Stimulated activated naive CD8-positive, alpha-beta T cell treated with anti-CD3 and anti-CD28 coated beads, Interleukin-15, Interleukin-2, amounts not matched to agents 100 ng/mL and 50 ng/mL, for 24 hours (primary cell): Measurements from ENCODE around the gene SYNGR1.

Experiments used
- H3K27ac Mint-ChIP-seq: one replicate; pipeline ENCODE4 v1.8.0; 2021; ENCODE audit warnings: mild to moderate bottlenecking, mixed read lengths
- H3K27me3 Mint-ChIP-seq: one replicate; pipeline ENCODE4 v1.8.0; 2021; ENCODE audit warnings: mixed read lengths
- H3K36me3 Mint-ChIP-seq: one replicate; pipeline ENCODE4 v1.8.0; 2021; ENCODE audit warnings: low read depth, mixed read lengths
- H3K4me1 Mint-ChIP-seq: one replicate; pipeline ENCODE4 v1.8.0; 2021; ENCODE audit warnings: low read depth, mixed read lengths
- H3K4me3 Mint-ChIP-seq: one replicate; pipeline ENCODE4 v1.8.0; 2021; ENCODE audit warnings: mild to moderate bottlenecking, mixed read lengths
- H3K9me3 Mint-ChIP-seq: one replicate; pipeline ENCODE4 v1.8.0; 2021; ENCODE audit warnings: mixed read lengths

Gene SYNGR1

GRCh38 chr22:39414886-39415285, 65.1 kb downstream of the SYNGR1 start:
- H3K27ac Mint-ChIP-seq = no peak overlapping the region

DNA sequence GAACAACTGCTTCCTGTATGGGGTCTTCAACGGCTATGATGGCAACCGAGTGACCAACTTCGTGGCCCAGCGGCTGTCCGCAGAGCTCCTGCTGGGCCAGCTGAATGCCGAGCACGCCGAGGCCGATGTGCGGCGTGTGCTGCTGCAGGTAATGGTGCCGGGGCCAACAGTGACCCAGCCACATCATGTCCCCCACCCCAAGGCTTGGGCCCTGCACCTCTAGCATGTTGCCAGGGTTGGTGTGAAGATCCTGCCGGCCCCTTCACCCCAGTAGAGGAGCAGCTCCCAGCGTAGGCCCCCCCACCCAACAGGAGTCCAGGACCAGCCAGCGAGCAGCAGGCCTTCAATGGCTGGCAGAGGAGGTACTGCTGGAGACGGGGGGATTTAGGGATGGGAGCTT, 65.7 kb downstream of the SYNGR1 start:
- Mint-ChIP-seq H3K27ac (no peak overlapping the region), H3K27me3 (no peaks in the 10 kb centered on the region), H3K4me1 (peaks cover 51% of the 10 kb centered on the region), H3K36me3 (peaks cover 34% of the 10 kb centered on the region), H3K4me3 (no peak overlapping the region), H3K9me3 (no peaks in the 10 kb centered on the region)

More at GRCh38 chr22:39414886-39415285, 65.1 kb downstream of the SYNGR1 start:
- Mint-ChIP-seq H3K27me3 (no peaks in the 10 kb centered on the region), H3K36me3 (peaks cover 28% of the 10 kb centered on the region), H3K4me1 (peaks cover 52% of the 10 kb centered on the region), H3K9me3 (no peaks in the 10 kb centered on the region), H3K4me3 (no peak overlapping the region)

GRCh38 chr22:39416319-39416718, 66.5 kb downstream of the SYNGR1 start:
- H3K36me3 Mint-ChIP-seq = peaks cover 38% of the 10 kb centered on the region
- no peak overlapping the region for H3K4me3 Mint-ChIP-seq
- H3K9me3 Mint-ChIP-seq = no peaks in the 10 kb centered on the region
- no peak overlapping the region for H3K27ac Mint-ChIP-seq
- H3K27me3 Mint-ChIP-seq = no peaks in the 10 kb centered on the region
- H3K4me1 Mint-ChIP-seq = peaks cover 43% of the 10 kb centered on the region

GRCh38 chr22:39417641-39418040, 67.8 kb downstream of the SYNGR1 start:
- H3K27me3 Mint-ChIP-seq = no peaks in the 10 kb centered on the region

DNA sequence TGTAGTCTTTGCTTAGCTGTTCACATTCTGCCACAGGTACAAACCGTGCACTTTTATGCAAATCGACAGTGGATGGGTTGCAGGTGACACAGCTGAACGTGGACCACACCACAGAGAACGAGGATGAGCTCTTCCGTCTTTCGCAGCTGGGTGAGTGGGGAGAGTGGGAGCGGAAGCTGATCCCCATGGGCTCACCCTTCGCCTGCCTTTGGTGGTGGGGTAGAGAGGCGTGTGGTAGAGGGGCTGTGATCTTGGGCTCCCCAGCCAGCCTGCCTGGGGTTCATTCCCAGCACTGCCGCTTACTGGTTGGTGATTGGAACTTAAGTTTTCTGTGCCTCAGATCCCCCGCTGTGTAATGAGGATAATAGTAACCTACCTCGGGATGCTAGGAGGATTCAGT, 68.9 kb downstream of the SYNGR1 start:
- Mint-ChIP-seq H3K4me1 (peaks cover 21% of the 10 kb centered on the region), H3K27ac (no peak overlapping the region), H3K4me3 (no peak overlapping the region), H3K27me3 (no peaks in the 10 kb centered on the region), H3K9me3 (no peaks in the 10 kb centered on the region), H3K36me3 (peaks cover 51% of the 10 kb centered on the region)

More at GRCh38 chr22:39417641-39418040, 67.8 kb downstream of the SYNGR1 start:
- no peak overlapping the region for H3K27ac Mint-ChIP-seq
- peaks cover 30% of the 10 kb centered on the region for H3K4me1 Mint-ChIP-seq
- peaks cover 46% of the 10 kb centered on the region for H3K36me3 Mint-ChIP-seq
- H3K9me3 Mint-ChIP-seq = no peaks in the 10 kb centered on the region
- no peak overlapping the region for H3K4me3 Mint-ChIP-seq

GRCh38 chr22:39419096-39419495, 69.3 kb downstream of the SYNGR1 start:
- Mint-ChIP-seq H3K27ac (no peak overlapping the region), H3K4me3 (no peak overlapping the region), H3K36me3 (peaks cover 55% of the 10 kb centered on the region), H3K27me3 (no peaks in the 10 kb centered on the region), H3K9me3 (no peaks in the 10 kb centered on the region), H3K4me1 (peaks cover 17% of the 10 kb centered on the region)

DNA sequence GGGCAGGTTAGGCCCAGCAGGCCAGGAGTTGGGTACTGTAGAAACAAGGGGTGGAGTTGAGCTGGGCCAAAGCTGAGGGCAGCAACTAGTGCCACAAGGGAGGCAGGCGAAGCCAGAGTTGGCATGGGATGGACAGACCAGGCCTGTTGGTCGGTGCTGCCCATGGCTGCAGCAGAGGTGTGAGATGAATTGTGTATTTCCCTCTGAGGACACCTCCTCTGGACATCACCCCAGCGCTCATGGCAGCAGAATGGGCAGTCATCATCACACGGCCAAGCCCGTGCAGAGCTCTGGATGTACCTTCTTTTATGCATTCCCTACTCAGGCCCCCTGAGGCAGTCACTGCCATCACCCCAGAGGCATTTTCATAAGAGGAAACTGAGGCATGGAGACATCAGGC, 70.1 kb downstream of the SYNGR1 start:
- no peaks in the 10 kb centered on the region for H3K27me3 Mint-ChIP-seq
- H3K36me3 Mint-ChIP-seq = peaks cover 56% of the 10 kb centered on the region

GRCh38 chr22:39421691-39422090, 71.9 kb downstream of the SYNGR1 start:
- no peak overlapping the region for H3K4me3 Mint-ChIP-seq
- peaks cover 59% of the 10 kb centered on the region for H3K36me3 Mint-ChIP-seq
- no peak overlapping the region for H3K27ac Mint-ChIP-seq
- no peaks in the 10 kb centered on the region for H3K4me1 Mint-ChIP-seq
- H3K27me3 Mint-ChIP-seq = no peaks in the 10 kb centered on the region
- H3K9me3 Mint-ChIP-seq = no peaks in the 10 kb centered on the region

More for the DNA sequence above, 70.1 kb downstream of the SYNGR1 start:
- no peaks in the 10 kb centered on the region for H3K9me3 Mint-ChIP-seq
- no peak overlapping the region for H3K4me3 Mint-ChIP-seq
- H3K4me1 Mint-ChIP-seq = peaks cover 9% of the 10 kb centered on the region
- no peak overlapping the region for H3K27ac Mint-ChIP-seq

DNA sequence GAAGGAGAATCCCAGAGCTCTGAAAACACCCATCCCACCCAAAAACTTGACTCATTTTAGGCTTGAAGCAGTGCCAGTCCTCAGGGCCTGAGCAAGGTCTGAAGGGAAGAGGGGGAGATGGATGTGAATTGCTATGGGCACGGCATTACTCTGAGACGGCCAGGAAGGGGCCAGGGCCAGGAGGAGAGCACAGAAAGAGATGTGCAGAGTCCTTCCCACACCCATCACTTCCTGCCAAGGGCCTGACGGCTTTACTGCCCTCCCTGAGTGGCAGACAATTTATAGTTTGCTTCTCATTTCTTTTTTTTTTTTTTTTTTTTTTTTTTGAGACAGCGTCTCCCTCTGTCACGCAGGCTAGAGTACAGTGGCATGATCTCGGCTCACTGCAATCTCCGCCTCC, 72.3 kb downstream of the SYNGR1 start:
- no peak overlapping the region for H3K27ac Mint-ChIP-seq
- H3K27me3 Mint-ChIP-seq = no peaks in the 10 kb centered on the region
- H3K36me3 Mint-ChIP-seq = peaks cover 60% of the 10 kb centered on the region
- no peaks in the 10 kb centered on the region for H3K4me1 Mint-ChIP-seq
- H3K9me3 Mint-ChIP-seq = no peaks in the 10 kb centered on the region
- no peak overlapping the region for H3K4me3 Mint-ChIP-seq

DNA sequence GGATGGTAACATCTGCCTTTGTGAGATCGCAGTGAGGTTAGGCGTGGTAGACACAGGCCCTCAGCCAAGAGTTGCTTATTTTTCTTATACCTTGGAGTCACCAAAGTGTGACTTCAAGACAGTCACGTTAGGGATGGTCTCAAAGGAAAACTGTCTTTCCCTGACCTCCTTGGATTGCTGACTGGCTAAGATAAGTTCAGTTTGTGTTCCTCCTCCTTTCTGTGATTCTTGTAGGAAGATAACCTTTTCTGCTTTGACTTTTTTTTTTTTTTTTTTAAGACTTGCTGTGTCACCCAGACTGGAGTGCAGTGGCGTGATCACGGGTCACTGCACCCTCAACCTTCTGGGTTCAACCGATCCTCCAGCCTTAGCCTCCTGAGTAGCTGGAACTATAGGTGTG, 72.9 kb downstream of the SYNGR1 start:
- no peak overlapping the region for H3K4me3 Mint-ChIP-seq
- H3K27ac Mint-ChIP-seq = no peak overlapping the region
- peaks cover 65% of the 10 kb centered on the region for H3K36me3 Mint-ChIP-seq
- H3K9me3 Mint-ChIP-seq = no peaks in the 10 kb centered on the region
- H3K4me1 Mint-ChIP-seq = no peaks in the 10 kb centered on the region
- no peaks in the 10 kb centered on the region for H3K27me3 Mint-ChIP-seq

DNA sequence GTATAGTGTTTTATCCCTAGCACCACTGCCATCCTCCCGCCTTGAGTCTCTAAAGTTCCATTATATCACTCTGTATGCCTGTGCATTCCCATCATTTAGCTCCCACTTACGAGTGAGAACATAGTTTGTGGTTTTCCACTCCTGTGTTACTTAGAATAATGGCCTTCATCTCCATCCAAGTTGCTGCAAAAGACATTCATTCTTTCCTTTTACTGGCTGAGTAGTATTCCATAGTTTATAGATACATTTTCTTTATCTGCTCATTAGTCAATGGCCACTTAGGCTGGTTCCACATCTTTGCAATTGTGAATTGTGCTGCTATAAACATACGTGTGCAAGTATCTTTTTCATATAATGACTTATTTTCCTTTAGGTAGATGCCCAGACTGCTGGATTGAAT, 74.2 kb downstream of the SYNGR1 start:
- peaks cover 52% of the 10 kb centered on the region for H3K36me3 Mint-ChIP-seq
- H3K27me3 Mint-ChIP-seq = no peaks in the 10 kb centered on the region
- H3K4me3 Mint-ChIP-seq = no peak overlapping the region
- H3K27ac Mint-ChIP-seq = no peak overlapping the region
- H3K4me1 Mint-ChIP-seq = no peaks in the 10 kb centered on the region
- H3K9me3 Mint-ChIP-seq = no peaks in the 10 kb centered on the region

- Mint-ChIP-seq H3K4me1 (no peaks in the 10 kb centered on the region), H3K4me3 (no peak overlapping the region), H3K9me3 (no peaks in the 10 kb centered on the region), H3K36me3 (peaks cover 33% of the 10 kb centered on the region), H3K27me3 (no peaks in the 10 kb centered on the region), H3K27ac (no peak overlapping the region)
Observed at GRCh38 chr22:39426380-39427043, 76.7 kb downstream of the SYNGR1 start.

GRCh38 chr22:39427751-39428596, 78.2 kb downstream of the SYNGR1 start:
- H3K4me1 Mint-ChIP-seq = no peaks in the 10 kb centered on the region
- no peak overlapping the region for H3K27ac Mint-ChIP-seq
- H3K9me3 Mint-ChIP-seq = no peaks in the 10 kb centered on the region
- no peak overlapping the region for H3K4me3 Mint-ChIP-seq
- peaks cover 23% of the 10 kb centered on the region for H3K36me3 Mint-ChIP-seq
- H3K27me3 Mint-ChIP-seq = no peaks in the 10 kb centered on the region

- no peak overlapping the region for H3K27ac Mint-ChIP-seq
- no peaks in the 10 kb centered on the region for H3K4me1 Mint-ChIP-seq
- H3K27me3 Mint-ChIP-seq = no peaks in the 10 kb centered on the region
- no peaks in the 10 kb centered on the region for H3K9me3 Mint-ChIP-seq
- peaks cover 22% of the 10 kb centered on the region for H3K36me3 Mint-ChIP-seq
- H3K4me3 Mint-ChIP-seq = no peak overlapping the region
Observed at GRCh38 chr22:39428597-39429071, 78.8 kb downstream of the SYNGR1 start.

DNA sequence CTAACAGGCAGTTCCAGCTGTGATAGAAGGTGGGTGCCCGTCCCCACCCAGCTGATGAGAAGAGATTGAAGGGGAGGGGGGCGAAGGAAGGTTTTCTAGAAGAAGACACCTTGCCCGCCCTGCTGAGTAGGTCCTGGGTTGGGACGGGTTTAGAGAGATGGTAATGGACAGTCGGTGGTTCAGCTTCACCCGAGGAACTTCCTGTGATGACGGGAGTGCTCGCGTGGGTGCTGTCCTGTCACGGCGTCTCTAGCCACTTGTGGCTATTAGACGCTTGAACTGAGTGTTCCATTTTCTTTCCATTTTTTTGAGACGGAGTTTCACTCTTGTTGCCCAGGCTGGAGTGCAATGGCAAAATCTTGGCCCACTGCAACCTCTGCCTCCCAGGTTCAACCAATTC, 79.4 kb downstream of the SYNGR1 start:
- H3K4me3 Mint-ChIP-seq = no peak overlapping the region
- no peaks in the 10 kb centered on the region for H3K9me3 Mint-ChIP-seq
- H3K36me3 Mint-ChIP-seq = peaks cover 17% of the 10 kb centered on the region
- no peaks in the 10 kb centered on the region for H3K27me3 Mint-ChIP-seq
- H3K27ac Mint-ChIP-seq = no peak overlapping the region
- H3K4me1 Mint-ChIP-seq = no peaks in the 10 kb centered on the region
